AG20443 (cell line): Measurements from ENCODE around the gene KCP.
A peak's percentile ranks its signal among the peaks of the same experiment; 100 is the strongest.

ENCODE experiments used
- DNase-seq: peaks from one replicate; pipeline ENCODE4 v3.0.0; 2012; ENCODE audit warnings: low spot score, mixed read lengths

Gene KCP

DNA sequence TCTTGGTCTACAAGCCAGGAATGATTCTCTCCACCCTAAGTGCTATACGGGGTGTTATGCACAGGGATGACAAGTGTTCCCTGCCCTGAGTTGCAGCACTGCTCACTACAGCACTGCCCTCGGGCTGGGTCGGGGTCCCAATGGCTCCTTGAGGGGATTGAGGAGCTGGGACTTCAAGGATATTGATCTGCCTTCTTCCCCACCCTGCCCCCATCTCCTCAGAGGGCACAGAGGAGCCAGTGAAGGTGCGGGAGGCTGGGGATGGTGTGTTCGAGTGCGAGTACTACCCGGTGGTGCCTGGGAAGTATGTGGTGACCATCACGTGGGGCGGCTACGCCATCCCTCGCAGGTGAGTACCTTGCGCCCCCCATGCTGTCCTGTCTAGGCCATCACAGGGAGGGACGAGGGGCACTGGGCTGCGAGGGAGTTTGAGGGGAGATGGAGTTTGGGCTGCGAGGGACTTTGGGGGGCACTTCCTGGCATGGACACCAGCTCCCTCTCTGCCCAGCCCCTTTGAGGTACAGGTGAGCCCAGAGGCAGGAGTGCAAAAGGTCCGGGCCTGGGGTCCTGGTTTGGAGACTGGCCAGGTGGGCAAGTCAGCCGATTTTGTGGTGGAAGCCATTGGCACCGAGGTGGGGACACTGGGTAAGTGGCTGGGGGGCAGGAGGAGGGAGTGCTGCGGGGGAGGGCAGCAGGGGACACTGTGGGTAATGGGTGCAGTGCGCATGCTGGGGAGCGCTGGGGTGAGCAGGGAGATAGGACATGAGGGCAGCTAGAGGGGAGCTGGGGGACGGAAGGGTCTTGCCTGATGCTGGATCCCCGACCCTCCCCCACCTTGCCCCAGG lies 70.0 kb downstream of the KCP start:
- DNase-seq, result no peak

DNA sequence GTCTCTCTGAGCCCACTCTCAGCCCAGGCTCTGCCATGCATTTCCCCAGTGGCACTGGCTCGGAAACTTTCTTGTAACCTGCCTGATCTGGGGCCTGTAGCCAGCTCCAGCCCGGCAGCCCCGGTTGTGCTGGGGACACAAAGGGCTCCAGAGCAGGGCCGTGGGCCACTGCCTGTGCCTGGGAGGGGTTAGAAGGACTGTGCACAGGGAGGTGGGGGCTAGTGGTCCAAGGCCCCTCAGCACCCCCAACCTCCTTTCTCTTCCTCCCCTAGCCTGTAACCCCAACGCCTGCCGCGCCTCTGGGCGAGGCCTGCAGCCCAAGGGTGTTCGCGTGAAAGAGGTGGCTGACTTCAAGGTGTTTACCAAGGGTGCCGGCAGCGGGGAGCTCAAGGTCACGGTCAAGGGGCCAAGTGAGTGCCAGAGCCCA lies 70.7 kb downstream of the KCP start:
- no peak for DNase-seq

DNA sequence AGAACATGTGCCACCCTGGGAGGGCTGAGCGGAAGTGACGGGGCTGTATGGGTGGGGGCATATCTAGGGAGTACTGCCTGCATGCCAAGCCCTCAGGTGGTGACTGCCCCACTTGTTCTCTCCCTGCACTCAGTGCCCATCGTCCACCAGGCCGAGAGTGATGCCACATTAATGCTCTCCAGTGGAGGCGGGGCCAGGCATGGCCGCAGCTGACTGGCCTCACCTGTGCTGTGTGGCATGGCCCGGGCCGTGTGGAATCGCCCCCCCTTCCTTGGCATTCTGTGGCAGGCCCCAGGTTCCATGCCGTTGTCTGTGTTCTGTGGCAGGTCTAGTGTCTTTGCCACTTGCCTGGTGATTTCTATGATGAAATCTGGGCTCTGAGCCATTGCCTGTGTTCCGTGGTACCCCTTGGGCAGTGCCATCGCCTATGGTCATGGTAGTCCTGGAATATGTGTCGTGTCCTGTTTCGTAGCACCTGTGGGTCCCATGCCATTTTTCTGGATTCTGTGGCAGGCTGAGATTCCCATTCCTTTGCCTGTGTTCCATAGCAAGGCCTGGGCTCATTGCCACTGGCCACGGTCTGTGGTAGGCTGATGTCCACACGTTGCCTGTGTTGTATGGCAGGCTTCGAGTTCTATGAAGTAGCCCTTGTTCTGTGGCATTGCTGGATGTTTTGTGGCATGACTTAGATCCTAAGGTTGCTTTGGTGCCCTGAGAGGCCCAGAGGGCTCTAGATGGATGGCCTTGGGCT lies 71.4 kb downstream of the KCP start:
- no peak for DNase-seq

DNA sequence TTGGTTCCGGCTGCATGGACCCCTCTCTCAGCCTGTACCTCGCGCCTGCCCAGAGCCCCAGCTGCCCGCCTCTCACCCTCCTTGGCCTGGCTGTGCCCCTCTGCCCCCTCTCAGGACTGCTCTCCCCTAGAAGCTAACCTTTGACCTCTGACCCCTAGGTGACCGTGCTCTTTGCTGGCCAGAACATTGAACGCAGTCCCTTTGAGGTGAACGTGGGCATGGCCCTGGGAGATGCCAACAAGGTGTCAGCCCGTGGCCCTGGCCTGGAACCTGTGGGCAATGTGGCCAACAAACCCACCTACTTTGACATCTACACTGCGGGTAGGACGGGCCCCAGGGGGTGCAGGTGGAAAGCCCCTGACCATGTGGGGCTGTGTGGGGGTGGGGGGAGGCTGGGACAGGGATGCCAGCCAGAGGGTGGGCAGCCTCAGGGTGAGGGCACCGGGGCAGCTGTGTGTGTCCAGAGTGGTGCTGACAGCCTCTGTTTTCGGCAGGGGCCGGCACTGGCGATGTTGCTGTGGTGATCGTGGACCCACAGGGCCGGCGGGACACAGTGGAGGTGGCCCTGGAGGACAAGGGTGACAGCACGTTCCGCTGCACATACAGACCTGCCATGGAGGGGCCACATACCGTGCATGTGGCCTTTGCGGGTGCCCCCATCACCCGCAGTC lies 72.3 kb downstream of the KCP start:
- no peak for DNase-seq

DNA sequence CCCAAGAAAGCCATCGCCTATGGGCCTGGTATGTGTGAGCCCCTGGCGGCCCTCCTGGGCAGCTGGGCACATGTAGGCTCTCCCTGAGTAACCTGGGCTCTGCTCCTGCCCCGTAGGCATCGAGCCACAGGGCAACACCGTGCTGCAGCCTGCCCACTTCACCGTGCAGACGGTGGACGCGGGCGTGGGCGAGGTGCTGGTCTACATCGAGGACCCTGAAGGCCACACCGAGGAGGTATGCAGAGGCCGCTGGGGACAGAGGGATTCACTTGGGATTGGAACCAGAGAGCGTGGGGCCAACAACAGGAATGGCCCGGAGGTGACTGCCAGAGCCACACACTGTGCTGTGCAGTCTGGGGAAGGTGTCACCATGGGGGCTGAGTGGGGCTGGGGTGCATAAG lies 73.0 kb downstream of the KCP start:
- DNase-seq, result no peak

DNA sequence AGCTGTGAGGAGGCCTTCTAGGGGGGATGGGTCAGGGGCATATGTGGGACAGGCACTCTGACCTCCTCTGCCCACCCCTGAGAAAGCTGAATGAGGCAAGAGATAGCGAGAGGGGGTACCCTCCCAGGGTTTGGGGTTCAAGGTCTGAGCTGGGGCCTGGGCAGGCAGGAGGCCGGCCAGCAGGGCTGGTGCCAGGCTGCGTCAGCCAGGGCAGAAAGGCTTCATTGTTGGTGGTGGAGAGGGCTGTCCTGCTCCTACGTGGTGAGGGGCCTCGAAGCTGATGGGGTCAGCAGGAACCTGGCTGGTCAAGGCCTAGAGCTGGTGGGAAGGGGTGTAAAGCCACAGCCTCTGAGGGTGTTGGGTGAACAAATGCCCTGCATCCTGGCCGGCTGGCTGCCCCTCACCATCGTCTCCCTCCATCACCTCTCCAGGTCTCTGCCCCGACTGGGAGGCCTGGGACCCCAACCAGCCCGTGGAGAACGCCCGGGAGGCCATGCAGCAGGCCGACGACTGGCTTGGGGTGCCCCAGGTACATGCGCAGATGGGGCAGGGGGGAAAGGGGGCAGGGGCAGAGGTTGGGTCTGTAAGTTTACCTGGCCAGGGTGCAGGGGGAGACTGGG lies 73.7 kb downstream of the KCP start:
- no peak for DNase-seq

DNA sequence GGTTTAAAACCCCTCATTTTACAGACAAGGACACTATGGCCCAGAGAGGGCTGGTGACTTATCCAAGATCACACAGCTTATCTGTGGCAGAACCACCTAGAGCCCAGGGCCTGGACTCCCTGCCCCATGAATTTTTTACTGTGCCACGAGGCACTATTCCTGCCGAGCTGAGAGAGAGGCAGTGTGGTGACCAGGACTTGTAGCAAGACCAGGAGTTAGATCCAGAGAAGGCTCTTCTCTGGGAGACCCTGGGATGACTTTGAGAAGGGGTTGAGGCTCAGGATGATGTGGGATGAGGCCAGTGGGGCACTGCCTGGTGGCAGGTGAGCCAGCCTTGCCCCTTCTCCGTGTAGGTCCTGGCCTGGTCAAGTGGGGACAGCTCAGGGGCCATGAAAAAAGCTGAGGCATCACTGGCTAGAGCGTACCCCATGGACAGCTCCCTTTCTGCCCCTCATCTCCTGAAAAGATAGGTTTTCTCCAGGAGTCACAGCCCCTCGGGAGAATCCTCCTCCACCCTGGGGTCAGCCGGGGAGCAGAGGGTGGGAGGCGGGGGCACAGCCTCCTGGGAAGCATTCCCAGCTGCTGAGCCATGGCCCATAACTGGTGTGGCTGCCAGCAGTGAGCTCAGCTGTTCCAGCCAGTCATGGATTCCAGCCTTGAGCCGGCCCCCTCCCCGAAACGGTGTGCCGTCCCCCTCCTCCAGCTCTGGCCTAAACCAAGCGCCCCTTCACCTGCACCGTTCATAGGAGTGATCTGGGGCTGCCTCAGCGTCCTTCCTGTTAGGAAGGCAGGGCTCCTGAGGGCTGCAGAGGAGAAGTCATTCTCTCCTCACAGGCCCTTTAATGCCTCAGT lies 74.5 kb downstream of the KCP start:
- DNase-seq, result peak; percentile 66

DNA sequence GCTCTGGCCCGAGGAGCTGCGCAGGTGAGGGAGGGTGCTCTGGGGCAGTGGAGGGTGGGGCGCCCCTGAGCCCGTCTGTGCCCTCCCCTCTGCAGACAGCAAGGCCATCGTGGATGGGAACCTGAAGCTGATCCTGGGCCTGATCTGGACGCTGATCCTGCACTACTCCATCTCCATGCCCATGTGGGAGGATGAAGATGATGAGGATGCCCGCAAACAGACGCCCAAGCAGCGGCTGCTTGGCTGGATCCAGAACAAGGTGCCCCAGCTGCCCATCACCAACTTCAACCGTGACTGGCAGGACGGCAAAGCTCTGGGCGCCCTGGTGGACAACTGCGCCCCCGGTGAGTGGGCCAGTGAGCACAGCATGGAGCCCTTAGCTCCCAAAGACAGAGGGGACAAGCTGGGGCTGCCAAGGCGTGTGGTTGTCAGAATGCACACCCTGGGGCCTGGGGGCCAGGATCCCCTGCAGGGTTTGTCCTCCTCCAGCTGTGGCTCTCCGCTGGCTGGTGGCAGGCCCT lies 75.2 kb downstream of the KCP start:
- no peak for DNase-seq

DNA sequence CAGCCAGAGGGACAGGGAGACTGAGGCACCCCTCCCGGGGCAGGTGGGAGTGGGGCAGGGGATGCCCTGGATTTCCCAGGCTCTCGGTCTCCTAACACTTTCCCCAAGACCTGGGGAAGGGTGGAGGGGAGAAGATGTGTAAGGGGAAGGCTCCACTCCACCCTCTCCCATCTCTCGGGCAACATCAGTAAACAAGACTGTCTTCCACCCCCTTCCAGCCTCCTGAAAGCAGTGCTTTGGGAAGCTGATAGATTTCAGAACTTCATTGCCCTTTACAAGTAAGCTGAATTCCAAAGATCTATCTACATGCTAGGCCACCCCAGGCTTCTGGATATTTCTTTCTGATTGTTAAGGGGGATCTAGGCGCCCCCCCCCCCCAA lies 76.6 kb downstream of the KCP start:
- DNase-seq, result no peak

DNA sequence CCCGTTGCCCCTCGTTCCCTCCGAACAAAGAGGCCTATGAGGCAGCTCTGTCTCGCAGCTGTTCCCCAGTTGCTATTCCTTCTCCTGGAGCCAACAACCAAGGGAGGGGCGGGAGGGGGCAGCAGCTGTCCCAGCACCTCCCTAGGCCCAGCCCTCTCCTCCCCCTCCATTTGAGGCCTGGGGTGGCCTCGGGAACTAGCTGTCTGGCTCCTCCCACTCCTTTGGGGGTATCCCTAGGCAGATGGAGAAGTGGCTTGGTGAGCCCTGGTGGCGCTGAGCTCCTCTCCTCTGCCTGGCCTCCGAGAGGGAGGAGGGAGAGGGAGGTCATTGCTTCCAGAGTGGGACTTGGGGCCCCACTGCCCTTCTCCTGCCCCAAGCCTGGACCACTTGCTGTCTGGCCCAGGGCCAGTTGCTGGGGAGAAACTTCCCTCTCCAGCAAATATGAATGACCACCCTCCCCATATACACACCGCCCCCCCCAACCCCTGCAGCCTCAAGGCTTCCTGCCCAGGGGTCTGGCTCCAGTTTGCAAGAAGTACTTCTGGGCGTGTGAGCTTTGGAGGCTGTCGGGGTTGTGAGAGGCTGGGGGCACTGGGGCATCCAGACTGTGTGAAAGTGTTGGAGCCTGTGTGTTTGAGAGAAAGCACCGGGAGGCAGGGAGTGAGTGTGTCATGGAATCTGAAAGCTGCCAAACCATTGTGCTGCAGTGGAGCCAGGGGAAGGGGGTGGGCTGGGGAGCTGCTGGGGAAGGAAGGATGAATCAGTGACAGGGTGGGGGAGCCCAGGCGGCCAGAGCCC lies 77.2 kb downstream of the KCP start:
- peak; percentile 81 for DNase-seq

DNA sequence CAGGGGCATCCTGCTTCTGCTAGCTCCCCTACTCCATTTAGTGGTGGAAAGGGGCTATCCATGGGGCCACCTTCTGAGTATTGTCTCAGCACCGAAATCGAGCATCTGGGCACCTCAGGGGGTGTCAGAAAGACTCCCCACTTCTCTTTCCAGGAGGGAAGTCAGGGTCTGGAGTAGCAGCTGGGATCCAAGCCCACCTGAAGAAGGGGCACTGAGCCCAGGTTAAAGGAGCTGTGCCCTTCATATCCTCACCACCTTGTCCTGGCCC lies 77.7 kb downstream of the KCP start:
- no peak for DNase-seq

DNA sequence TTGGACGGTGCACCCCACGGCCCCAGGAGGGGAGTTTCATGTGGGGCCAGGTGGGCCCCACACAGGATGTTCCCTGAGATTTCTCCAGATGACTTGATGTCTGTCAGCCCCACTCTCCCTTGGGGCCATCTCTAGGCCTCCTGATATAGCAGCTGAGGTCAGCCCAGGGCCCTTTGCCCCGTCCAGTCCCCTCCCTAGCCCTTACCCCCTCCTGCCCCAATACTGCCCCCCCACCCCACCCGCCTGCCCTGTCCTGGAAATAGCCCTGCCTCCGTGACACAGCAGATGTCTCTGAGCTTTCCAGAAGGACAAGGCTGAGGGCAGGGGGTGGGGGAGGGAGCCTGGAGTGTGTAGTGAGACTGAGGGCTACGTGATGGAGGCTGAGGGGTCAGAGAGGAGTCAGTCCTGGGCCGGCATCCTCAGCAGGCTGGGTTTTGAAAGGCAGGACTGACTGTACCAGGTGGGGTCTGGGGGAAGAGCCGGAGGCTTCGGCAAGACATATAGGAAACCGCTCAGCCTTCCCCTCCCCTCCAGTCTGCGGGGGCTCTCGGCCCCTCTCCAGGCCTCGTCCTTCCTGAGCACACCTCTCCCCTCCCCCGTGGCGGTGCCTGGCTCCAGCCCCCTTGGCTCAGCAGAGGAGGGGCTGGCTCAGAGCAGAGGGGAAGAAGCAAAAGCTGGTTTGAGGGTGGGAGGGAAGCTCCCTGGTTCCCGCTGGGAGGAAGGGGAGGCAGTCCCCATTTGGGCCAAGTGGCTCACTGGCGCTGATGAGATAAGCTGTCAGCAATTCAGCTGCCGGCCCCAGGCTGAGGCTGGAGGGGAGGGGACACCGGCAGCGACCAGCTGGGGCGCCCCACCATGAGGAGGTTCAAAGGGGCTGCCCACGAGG lies 78.3 kb downstream of the KCP start:
- DNase-seq, result peak; percentile 40

DNA sequence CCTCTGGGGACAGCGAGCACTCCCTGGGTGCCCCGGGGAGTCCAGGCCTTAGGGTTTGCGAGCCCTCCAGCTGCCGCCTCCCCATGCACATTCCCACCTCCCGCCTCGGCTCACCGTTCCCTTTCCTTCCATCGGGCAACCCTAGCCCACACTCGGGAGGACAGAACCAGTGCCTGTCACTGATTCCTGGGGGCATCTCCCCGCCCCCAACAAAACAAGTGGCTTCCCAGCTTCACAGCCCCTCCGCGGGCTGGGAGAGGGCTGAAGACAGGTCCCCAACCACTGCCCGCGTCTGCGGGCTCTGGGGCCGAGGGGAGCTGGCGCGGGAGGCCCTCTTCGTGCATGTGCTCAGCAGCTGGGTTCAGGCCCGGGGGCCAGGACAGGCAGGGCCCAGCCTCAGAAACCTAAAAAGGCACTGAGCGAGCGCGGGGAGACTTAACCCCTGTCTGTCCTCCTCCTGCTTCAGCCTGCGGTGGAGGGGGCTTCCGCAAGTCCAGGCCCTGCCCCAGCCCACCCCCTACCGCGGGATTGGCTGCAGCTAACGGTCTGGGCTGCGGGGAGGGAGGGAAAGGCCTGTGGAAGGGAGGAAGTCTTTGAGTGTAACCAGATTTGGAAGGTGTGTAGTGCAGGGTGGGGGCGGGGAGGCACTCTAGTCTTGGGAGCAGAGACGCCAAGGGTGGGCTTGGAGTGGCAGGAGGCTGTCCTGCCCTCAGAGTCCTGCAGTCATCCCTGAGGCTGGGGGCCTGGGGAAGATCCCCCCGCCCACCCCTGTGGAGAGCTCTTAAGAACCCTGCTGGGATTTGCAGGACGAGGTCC lies 79.1 kb downstream of the KCP start:
- peak; percentile 51 for DNase-seq

DNA sequence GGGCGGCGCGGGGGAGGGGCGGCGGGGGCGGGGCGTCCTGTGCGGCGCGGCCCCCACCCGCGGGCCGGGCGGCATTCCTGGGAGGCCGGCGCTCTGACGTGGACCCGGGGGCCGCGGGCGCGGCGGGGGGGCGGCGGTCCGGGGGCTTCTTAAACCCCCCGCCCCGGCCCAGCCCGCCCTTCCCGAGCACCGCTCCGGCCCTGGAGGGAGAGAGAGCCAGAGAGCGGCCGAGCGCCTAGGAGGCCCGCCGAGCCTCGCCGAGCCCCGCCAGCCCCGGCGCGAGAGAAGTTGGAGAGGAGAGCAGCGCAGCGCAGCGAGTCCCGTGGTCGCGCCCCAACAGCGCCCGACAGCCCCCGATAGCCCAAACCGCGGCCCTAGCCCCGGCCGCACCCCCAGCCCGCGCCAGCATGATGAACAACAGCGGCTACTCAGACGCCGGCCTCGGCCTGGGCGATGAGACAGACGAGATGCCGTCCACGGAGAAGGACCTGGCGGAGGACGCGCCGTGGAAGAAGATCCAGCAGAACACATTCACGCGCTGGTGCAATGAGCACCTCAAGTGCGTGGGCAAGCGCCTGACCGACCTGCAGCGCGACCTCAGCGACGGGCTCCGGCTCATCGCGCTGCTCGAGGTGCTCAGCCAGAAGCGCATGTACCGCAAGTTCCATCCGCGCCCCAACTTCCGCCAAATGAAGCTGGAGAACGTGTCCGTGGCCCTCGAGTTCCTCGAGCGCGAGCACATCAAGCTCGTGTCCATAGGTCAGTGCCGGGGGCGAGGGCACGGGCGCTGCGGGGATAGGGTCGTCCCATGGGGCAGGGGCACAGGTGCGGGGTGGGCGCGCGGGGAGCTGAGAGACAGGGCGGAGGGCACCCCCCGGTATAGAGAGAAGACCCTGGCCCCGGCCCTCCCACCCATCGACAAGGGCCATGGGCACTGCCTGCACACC lies 80.0 kb downstream of the KCP start, which contains the start of gene FLNC:
Gene FLNC (plus strand): TSS at position 176 of the 947 bp plus-strand sequence. CDS start 232 bp downstream, at position 408.
- DNase-seq, result peak; percentile 92

DNA sequence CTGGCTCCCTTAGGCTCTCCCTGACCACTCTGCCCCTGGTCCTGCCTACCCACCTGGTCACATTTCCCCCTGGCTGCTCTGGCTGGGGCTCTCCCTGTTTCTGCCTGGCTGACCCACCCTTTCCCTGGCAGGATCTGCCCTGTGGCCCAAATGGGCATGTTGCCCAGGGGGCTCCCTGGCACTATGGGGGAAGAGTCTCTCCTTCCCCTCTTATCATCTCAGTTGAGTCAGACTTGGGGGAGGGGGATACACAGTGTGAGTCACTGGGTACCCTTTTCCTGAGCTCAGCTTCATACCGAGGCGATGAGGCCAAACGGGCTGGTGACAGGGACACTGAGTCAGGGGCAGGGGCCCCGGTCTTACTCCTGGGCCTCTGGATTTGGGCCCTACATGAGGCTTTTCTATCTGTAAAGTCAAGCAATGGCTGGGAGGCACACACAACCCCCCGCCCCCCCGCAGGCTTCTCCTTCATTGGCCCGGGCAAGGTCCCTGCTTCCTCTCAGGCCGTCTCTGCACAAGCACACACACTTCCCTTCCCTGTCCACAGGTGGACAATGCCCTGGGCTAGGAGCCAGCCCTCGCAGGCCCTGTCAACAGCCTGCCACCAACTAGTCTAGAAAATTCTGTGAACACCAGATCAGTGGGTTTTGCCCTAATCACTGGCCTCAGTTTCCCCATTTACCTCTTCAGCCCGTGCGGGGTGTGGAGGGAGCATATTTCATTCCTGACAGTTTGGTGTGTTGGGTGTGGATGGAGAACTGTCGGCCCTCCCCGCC lies 80.9 kb downstream of the KCP start:
- peak; percentile 35 for DNase-seq

DNA sequence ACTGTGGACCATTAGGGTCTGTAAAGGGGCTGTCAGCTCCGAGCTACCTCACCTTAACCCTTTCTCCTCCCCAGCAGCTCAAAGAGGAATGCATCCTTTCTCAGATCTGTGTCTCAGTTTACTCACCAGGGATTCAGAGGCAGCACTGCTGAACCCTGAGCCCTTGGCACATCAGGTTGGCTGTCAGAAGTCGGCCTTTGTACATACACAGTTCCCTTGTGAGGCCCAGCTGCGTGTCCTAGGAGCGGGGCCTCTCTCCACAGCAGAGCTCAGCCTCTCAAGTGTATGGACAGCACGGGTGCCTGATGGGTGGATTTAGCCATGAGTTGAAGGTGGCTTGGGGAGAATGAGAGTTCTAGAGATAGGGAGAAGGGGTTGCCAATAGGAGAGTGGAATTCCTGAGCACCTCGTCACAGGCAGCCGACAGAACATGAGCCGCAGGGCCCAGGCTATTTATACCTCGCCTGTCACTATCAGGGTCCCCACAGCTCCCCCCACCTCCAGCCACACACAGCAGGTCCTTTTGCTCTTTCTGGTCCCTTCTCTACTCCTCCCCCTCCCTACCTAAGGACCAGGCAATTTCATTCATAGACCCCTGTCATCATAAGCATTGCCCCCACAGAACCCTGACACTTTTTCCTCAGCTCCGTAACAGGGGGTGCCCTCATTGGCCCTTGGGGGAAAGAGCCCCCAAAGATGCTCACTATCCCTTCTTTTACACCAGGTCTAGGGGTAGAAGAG lies 82.4 kb downstream of the KCP start:
- peak; percentile 68 for DNase-seq
